Upper lobe of left lung (tissue), 6 donors: ENCODE measurements around the gene NMUR2. TPM values are rescaled to one million over a fixed set of nuclear protein-coding genes. Genes with fewer than 3 reads are reported as not detected.

ENCODE experiments used
- ATAC-seq, 2 donors: fragments of 200-7000 bp; cut with Tn5 transposase; one replicate each; pipeline ENCODE4 v1.9.1; 2022; ENCODE audit warnings: mild to moderate bottlenecking in 2 of 2, moderate library complexity in 2 of 2; ENCODE audit not compliant: low FRiP score in 2 of 2
- DNase-seq, 2 donors: peaks; one replicate each; pipeline ENCODE4 v3.0.0-alpha.2; 2019 to 2020
- H3K27ac ChIP-seq, 4 donors: fragments of 200-600 bp; sonication (generic); one replicate each; pipeline ENCODE4 v1.5.1; 2016 to 2019
- H3K27me3 ChIP-seq, 4 donors: fragments of 200-600 bp; sonication (generic); one replicate each; pipeline ENCODE4 v1.5.1; 2017 to 2019
- H3K36me3 ChIP-seq, 4 donors: fragments of 200-600 bp; sonication (generic); one replicate each; pipeline ENCODE4 v1.5.1; 2016 to 2019
- H3K4me1 ChIP-seq, 4 donors: fragments of 200-600 bp; sonication (generic); one replicate each; pipeline ENCODE4 v1.5.1; 2018 to 2019
- H3K4me3 ChIP-seq, 4 donors: fragments of 200-600 bp; sonication (generic); one replicate each; pipeline ENCODE4 v1.5.1; 2017 to 2019; ENCODE audit warnings: mild to moderate bottlenecking in 2 of 4, moderate library complexity in 1 of 4
- H3K9me3 ChIP-seq, 4 donors: fragments of 200-600 bp; sonication (generic); one replicate each; pipeline ENCODE4 v1.5.1; 2018 to 2019
- EP300 ChIP-seq, 4 donors: sonication (generic); formaldehyde crosslinking; IDR thresholded peaks; one replicate each; pipeline ENCODE4 v1.5.1; 2017; ENCODE audit warnings: antibody characterized with exemption in 4 of 4, control low read depth in 2 of 4
- POLR2A ChIP-seq, 4 donors: fragments of 450-650 bp; IDR thresholded peaks; one replicate each; pipeline ENCODE4 v1.5.1; 2016 to 2017; ENCODE audit warnings: antibody characterized with exemption in 4 of 4, mild to moderate bottlenecking in 2 of 4
- POLR2AphosphoS5 ChIP-seq, 2 donors: sonication (generic); formaldehyde crosslinking; IDR thresholded peaks; one replicate each; pipeline ENCODE4 v1.5.1; 2017; ENCODE audit warnings: antibody characterized with exemption in 2 of 2
- WGBS, 2 donors: methylation state at CpG; one replicate each; pipeline ENCODE4 v1.1.5; 2017 to 2018; 5-methylcytosine and 5-hydroxymethylcytosine counted together
- total RNA-seq, 6 donors: library from RNA; depleted of rRNA in 4 of 6; stranded (reverse); fragments of >200 nt in 4 of 6; gene quantifications; one replicate each; pipeline versions ENCODE4 v1.1.0 to v1.2.1, GENCODE V29; 2016 to 2021
- TF ChIP-seq, protein P1 (sequence below), 6 experiments: fragments of 450-650 bp in 4 of 6; fragments of 200-600 bp in 2 of 6; sonication (generic) in 2 of 6; IDR thresholded peaks; one replicate each; pipeline ENCODE4 v1.5.1; 2016 to 2019; ENCODE audit warnings: antibody characterized with exemption in 6 of 6
- donor health status: DM: no; HTN: no; CAD: no; lungs with moderate emphysema.
- donor health status: DM: no; HTN: yes; CAD: no; lungs with severe emphysema.

NMUR2 gene, protein sequence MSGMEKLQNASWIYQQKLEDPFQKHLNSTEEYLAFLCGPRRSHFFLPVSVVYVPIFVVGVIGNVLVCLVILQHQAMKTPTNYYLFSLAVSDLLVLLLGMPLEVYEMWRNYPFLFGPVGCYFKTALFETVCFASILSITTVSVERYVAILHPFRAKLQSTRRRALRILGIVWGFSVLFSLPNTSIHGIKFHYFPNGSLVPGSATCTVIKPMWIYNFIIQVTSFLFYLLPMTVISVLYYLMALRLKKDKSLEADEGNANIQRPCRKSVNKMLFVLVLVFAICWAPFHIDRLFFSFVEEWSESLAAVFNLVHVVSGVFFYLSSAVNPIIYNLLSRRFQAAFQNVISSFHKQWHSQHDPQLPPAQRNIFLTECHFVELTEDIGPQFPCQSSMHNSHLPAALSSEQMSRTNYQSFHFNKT
- total RNA-seq, result under 1 TPM in 3 of 6 donors, not detected in 3; 0.09 to 0.37 (median 0.15) TPM

DNA sequence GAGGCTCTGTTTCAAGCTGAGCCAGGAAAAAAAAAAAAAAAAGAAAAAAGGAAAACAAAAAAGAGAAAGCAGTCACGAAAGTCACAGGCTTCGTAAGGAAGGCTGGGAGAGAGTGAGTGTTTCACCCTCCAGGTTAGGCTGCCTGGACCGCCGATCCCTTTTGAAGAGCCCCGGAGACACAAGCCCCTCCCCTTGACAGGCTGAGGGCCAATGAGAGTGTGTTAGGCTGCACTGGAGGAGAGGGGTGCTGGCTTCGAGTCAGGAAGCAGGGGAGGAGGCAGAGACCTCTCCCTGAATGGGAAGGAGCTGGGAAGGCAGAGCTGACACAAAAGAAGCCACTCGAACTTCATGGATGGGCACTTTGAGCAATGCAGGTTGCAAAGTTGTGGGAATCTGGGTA is at the start of gene NMUR2:
Gene NMUR2 (minus strand): TSS at position 135 of the 400 bp plus-strand sequence. CDS start 166 bp downstream, outside the sequence.
- Histone ChIP-seq H3K27ac (no peak within 1 kb of the TSS), H3K36me3 (no peaks in the 10 kb centered on the region), H3K9me3 (no peaks in the 10 kb centered on the region), H3K4me3 (no peak within 1 kb of the TSS), H3K4me1 (no peaks in the 10 kb centered on the region), H3K27me3 (no peaks in the 10 kb centered on the region)
- no peak for DNase-seq
- ATAC-seq, result no peak
- WGBS, 2 donors, result 13 to 24% methylated on average over 7 of the region's 7 CpGs
- TF ChIP-seq, protein P1, sequence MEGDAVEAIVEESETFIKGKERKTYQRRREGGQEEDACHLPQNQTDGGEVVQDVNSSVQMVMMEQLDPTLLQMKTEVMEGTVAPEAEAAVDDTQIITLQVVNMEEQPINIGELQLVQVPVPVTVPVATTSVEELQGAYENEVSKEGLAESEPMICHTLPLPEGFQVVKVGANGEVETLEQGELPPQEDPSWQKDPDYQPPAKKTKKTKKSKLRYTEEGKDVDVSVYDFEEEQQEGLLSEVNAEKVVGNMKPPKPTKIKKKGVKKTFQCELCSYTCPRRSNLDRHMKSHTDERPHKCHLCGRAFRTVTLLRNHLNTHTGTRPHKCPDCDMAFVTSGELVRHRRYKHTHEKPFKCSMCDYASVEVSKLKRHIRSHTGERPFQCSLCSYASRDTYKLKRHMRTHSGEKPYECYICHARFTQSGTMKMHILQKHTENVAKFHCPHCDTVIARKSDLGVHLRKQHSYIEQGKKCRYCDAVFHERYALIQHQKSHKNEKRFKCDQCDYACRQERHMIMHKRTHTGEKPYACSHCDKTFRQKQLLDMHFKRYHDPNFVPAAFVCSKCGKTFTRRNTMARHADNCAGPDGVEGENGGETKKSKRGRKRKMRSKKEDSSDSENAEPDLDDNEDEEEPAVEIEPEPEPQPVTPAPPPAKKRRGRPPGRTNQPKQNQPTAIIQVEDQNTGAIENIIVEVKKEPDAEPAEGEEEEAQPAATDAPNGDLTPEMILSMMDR (IDR thresholded peaks at IDR 0.05), result no peak
- no peak for TF ChIP-seq POLR2A (IDR thresholded peaks at IDR 0.05)
- TF ChIP-seq POLR2AphosphoS5 (IDR thresholded peaks at IDR 0.05), result no peak
- no peak for TF ChIP-seq EP300 (IDR thresholded peaks at IDR 0.05)

- no peak for DNase-seq
- no peaks in the 10 kb centered on the region for H3K9me3 ChIP-seq
- H3K4me1 ChIP-seq, result no peaks in the 10 kb centered on the region
- H3K27me3 ChIP-seq, result no peaks in the 10 kb centered on the region
- H3K27ac ChIP-seq, result no peak overlapping the region
- 79 to 86% methylated on average over 2 of the region's 2 CpGs for WGBS, 2 donors
- no peak overlapping the region for H3K4me3 ChIP-seq
- no peaks in the 10 kb centered on the region for H3K36me3 ChIP-seq
- no peak for ATAC-seq
- TF ChIP-seq, protein P1 (IDR thresholded peaks at IDR 0.05), result no peak
- TF ChIP-seq POLR2AphosphoS5 (IDR thresholded peaks at IDR 0.05) (no peak), EP300 (IDR thresholded peaks at IDR 0.05) (no peak), POLR2A (IDR thresholded peaks at IDR 0.05) (no peak)
Observed at GRCh38 chr5:152443935-152444334, 38.9 kb upstream of the NMUR2 start.

GRCh38 chr5:152439791-152440190 is 34.7 kb upstream of the NMUR2 start:
- ATAC-seq (no peak), DNase-seq (no peak)
- Histone ChIP-seq H3K9me3 (no peaks in the 10 kb centered on the region), H3K4me1 (no peaks in the 10 kb centered on the region), H3K27me3 (no peaks in the 10 kb centered on the region), H3K36me3 (no peaks in the 10 kb centered on the region), H3K27ac (no peak overlapping the region), H3K4me3 (no peak overlapping the region)
- WGBS, 2 donors, result 57 to 62% methylated on average over 3 of the region's 3 CpGs
- TF ChIP-seq EP300 (IDR thresholded peaks at IDR 0.05) (no peak), POLR2A (IDR thresholded peaks at IDR 0.05) (no peak), POLR2AphosphoS5 (IDR thresholded peaks at IDR 0.05) (no peak)
- TF ChIP-seq, protein P1 (IDR thresholded peaks at IDR 0.05), result no peak

DNA sequence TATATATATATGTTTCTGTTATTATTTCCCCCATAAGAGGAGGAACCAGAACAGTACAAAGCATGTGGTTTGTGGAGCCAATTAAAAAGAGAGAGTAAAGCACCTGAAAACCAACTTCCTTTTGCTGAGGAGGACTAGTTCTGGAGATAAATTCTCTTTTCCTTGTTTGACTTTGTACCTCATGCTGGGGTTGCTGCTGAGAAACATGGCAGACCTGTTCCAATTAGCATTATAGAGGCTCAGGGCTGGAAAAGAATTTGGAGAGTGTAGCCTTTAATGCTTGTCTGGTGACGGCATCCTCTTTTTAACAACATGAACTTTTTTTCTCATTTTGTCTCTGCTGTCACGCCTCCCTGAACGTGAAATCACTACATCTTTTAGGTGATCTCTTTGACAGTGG is 32.8 kb upstream of the NMUR2 start:
- no peaks in the 10 kb centered on the region for H3K27me3 ChIP-seq
- H3K9me3 ChIP-seq, result no peaks in the 10 kb centered on the region
- 56 to 63% methylated on average over 3 of the region's 3 CpGs for WGBS, 2 donors
- no peak for DNase-seq
- H3K27ac ChIP-seq, result no peak overlapping the region
- no peaks in the 10 kb centered on the region for H3K4me1 ChIP-seq
- no peaks in the 10 kb centered on the region for H3K36me3 ChIP-seq
- no peak for ATAC-seq
- TF ChIP-seq POLR2AphosphoS5 (IDR thresholded peaks at IDR 0.05) (no peak), POLR2A (IDR thresholded peaks at IDR 0.05) (no peak), EP300 (IDR thresholded peaks at IDR 0.05) (no peak)
- TF ChIP-seq, protein P1 (IDR thresholded peaks at IDR 0.05), result no peak
- H3K4me3 ChIP-seq, result no peak overlapping the region

DNA sequence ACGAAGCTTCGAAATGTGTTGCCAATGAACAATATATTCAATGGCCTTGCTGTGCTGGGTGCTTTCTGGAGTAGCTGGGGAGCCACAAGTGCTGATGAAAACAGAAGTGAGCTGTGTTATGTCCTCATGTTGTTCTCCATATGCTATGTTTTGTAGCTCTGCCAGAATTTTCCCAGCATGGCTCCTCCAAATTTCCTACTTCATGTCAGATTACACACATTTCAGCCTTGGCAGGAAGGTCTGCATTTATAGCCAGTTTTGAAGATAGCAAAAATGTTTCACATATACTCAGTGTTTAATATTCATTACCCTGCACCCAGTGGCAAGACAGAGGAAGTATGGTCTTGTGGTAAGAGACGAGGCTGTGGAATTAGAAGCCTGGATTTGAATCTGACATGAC is 22.6 kb upstream of the NMUR2 start:
- H3K27me3 ChIP-seq, result no peaks in the 10 kb centered on the region
- TF ChIP-seq POLR2AphosphoS5 (IDR thresholded peaks at IDR 0.05), result no peak
- no peaks in the 10 kb centered on the region for H3K9me3 ChIP-seq
- H3K27ac ChIP-seq, result no peak overlapping the region
- DNase-seq (no peak), ATAC-seq (no peak)
- WGBS, 2 donors, result 64% methylated on average over 3 of the region's 3 CpGs
- no peaks in the 10 kb centered on the region for H3K4me1 ChIP-seq
- no peaks in the 10 kb centered on the region for H3K36me3 ChIP-seq
- no peak overlapping the region for H3K4me3 ChIP-seq
